ENCODE measurements around the gene EXOC7. TPM values are rescaled to one million over a fixed set of nuclear protein-coding genes. Genes with fewer than 3 reads are reported as not detected.

Gene EXOC7
- total and polyA plus RNA-seq, 2 of the 4 experiments (the other 2 are of a cell fraction): 85.9 to 118 TPM

DNA sequence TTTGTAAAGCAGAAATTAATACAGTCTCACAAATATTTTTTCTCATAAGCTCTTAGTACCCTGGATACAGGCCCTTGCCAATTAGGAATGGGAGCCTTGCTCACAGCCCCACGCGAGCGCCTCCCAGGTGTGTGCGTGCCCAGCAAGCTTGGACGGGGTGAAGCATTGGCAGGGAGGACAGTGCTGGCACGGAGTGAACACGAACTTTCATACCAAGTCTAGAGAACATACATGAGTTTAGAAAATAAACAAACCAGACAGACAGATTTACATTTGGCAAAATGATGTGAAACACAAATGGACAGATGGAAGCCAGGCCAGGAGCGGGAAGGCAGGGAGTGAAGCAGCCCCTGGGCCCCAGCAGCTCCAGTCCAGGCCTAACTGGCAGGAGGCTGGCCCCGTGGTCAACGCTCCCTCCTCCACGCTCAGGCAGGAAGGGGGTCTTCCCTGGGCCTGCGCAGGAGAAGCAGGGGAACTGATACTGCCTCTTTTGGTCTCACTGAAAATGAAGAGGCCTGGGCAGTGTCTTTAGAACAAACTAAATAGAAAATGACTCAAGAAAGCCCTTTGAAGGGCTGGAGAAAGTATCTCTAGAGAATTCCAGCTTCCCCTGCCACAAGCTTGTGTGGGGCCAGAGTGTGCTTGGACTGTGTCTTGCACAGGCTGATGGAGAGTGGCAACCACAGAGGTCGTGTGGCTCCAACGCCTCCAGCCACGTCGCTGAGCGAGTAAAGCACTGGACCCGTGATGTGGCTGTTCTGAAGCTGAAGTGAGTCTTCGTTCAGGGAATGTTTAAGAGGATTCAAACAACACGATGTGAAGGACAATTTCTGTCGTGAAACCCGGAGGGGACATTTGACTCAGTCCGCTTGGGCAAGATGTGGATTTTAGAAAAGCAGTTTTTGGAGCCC is 47.4 kb upstream of the EXOC7 start:
- Histone ChIP-seq H4K20me1 (ENCODE audit: insufficient read depth, low read length) (no peaks in the 10 kb centered on the region), H2AK5ac (ENCODE audit: low read depth, low read length) (no peak overlapping the region), H3K23ac (ENCODE audit: low read depth, low read length) (no peak overlapping the region), H2BK20ac (ENCODE audit: low read depth, low read length) (no peak overlapping the region), H4K8ac (ENCODE audit: low read depth in 2 of 2, low read length in 2 of 2) (no peak overlapping the region), H3K4me2 (ENCODE audit: low read depth, low read length) (no peak overlapping the region), H3K9ac (ENCODE audit: low read depth, low read length) (no peak overlapping the region), H3K9me1 (ENCODE audit: insufficient read depth, low read length) (no peaks in the 10 kb centered on the region; the same call in 1 of the 2 replicates), H3K14ac (replicated peaks; ENCODE audit: low read depth, low read length) (no peak overlapping the region), H4K5ac (ENCODE audit: low read depth, low read length) (no peak overlapping the region), H2BK5ac (ENCODE audit: low read depth, low read length, poor library complexity, severe bottlenecking) (no peak overlapping the region), H2AK9ac (replicated peaks; ENCODE audit: low read depth, low read length, poor library complexity) (no peak overlapping the region), H3K4ac (ENCODE audit: low read depth, low read length) (no peak overlapping the region), H2BK120ac (ENCODE audit: low read depth, low read length) (no peak overlapping the region), H3K18ac (ENCODE audit: low read depth, low read length) (no peak overlapping the region), H2AFZ (replicated peaks; ENCODE audit: low read length, poor library complexity) (no peak overlapping the region), H3K27me3 (ENCODE audit: control insufficient read depth, insufficient read depth, low read length) (peaks cover 3% of the 10 kb centered on the region), H3K27ac (ENCODE audit: insufficient read depth, low read length) (no peak overlapping the region), H4K91ac (ENCODE audit: insufficient read depth, low read depth, low read length) (no peak overlapping the region), H3K56ac (ENCODE audit: extremely low read depth, insufficient read depth, low read length) (no peak overlapping the region), H3K4me3 (ENCODE audit: insufficient read depth, low read depth, low read length) (no peak overlapping the region), H3K4me1 (ENCODE audit: control insufficient read depth, insufficient read depth, low read length) (no peaks in the 10 kb centered on the region; the same call in 1 of the 2 replicates), H3K9me3 (ENCODE audit: control insufficient read depth, insufficient read depth, low read length) (no peaks in the 10 kb centered on the region), H3K36me3 (ENCODE audit: control insufficient read depth, insufficient read depth, low read length) (no peaks in the 10 kb centered on the region), H3K79me1 (ENCODE audit: low read depth in 1 of 2, low read length in 2 of 2) (no peaks in the 10 kb centered on the region), H2BK15ac (ENCODE audit: low read depth, low read length) (no peak overlapping the region)
- ATAC-seq (ENCODE audit: low read depth) (no peak), DNase-seq (no peak)
- BruUV-seq (replicated peaks): no TSS peak
- intact Hi-C loops (cut with micrococcal nuclease): no loop called here
- dilution Hi-C loops (cut with HindIII; ENCODE audit: low sequenced_read_pairs, unreplicated experiment): no loop called here
- ChIA-PET POLR2A (ENCODE audit: unreplicated experiment) (interaction anchor here (0.5 kb wide), 1 partner anchor 91 kb away, joined by 6 read pairs; no protein-coding TSS in a partner anchor), CTCF (interaction anchor here (1.0 to 1.1 kb wide), 2 partner anchors 9 to 129 kb away, joined by 3 read pairs; no protein-coding TSS in a partner anchor)
- in situ Hi-C loops (cut with MboI; ENCODE audit: low sequenced_read_pairs): no loop called here
- TF ChIP-seq MAFK (IDR thresholded peaks at IDR 0.05; ENCODE audit: low read depth, low read length): no peak
- TF ChIP-seq CEBPB (IDR thresholded peaks at IDR 0.05; ENCODE audit: low read depth, low read length): no peak
- 80% methylated on average over 16 of the region's 23 CpGs; no CpG with 5 or more reads in 1 of the 2 experiments for WGBS, 2 experiments (ENCODE audit: extremely low coverage in 2 of 2, insufficient read length in 1 of 2)

All from IMR-90 (cell line).